Measurements from ENCODE around the gene PTPRQ.

DNA sequence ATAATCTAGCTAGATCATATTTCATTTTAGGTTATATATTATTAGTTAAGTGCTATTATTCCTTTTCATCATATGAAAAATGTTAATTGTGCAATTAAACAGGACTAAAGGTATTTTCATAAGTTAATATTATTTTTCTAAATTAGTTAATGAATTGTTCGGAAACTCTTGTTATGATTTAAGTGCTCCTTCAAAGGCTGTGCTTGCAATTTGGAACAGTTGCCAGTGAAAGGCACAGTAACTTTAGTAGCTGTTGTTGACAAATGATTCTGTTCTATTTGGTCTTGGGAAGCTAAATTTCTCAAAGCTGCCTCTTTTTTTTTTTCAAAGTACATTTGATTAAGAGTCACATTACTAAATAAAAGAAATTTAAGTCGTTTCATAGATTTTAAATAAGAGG is 40.7 kb downstream of the PTPRQ start:
- TF ChIP-seq CTCF (IDR thresholded peaks at IDR 0.05) (no peak), GABPB1 (CRISPR knock-in tag; IDR thresholded peaks at IDR 0.05) (no peak), CREB1 (CRISPR knock-in tag; IDR thresholded peaks at IDR 0.05) (no peak), ATF2 (CRISPR knock-in tag; IDR thresholded peaks at IDR 0.05; ENCODE audit: borderline replicate concordance, low read depth) (no peak)
